GM12892 (cell line): ENCODE measurements around the gene STK11.

ENCODE experiments used
- POLR2A ChIP-seq: IDR thresholded peaks from 2 replicates; pipeline ENCODE4 v1.6.1; 2011; ENCODE audit warnings: low read depth, low read length, control low read depth
- POLR2AphosphoS5 ChIP-seq: IDR thresholded peaks from 2 replicates; pipeline ENCODE4 v1.6.1; 2011; ENCODE audit warnings: low read depth, low read length, control low read depth
- TAF1 ChIP-seq: IDR thresholded peaks from 2 replicates; pipeline ENCODE4 v1.6.1; 2011; ENCODE audit warnings: low read depth, mild to moderate bottlenecking, control low read depth, low read length, borderline replicate concordance

- TF ChIP-seq POLR2AphosphoS5, result no peak
- no peak for TF ChIP-seq POLR2A
- TF ChIP-seq TAF1, result no peak
These were observed 27.6 kb downstream of the STK11 start for GRCh38 chr19:1233115-1233667.
